Measurements from ENCODE around the gene ABHD14A.

DNA sequence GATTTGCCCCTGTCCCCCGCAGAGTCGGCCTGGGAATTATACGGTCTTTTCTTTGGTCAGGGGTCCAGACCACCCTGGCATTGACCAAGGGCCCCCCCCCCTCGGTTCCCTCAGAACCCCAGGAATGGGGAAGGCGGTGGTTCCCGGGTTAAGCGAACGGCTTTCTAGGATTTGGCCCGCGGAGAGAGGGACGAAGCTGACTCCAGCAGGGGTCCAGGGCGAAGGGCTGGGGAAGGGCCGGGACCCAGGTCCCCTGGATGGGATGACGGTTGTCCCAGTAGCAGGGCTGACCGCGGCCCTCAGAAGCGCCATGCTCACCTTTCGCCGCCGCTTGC, 33.4 kb upstream of the ABHD14A start:
- TF ChIP-seq, protein P1, sequence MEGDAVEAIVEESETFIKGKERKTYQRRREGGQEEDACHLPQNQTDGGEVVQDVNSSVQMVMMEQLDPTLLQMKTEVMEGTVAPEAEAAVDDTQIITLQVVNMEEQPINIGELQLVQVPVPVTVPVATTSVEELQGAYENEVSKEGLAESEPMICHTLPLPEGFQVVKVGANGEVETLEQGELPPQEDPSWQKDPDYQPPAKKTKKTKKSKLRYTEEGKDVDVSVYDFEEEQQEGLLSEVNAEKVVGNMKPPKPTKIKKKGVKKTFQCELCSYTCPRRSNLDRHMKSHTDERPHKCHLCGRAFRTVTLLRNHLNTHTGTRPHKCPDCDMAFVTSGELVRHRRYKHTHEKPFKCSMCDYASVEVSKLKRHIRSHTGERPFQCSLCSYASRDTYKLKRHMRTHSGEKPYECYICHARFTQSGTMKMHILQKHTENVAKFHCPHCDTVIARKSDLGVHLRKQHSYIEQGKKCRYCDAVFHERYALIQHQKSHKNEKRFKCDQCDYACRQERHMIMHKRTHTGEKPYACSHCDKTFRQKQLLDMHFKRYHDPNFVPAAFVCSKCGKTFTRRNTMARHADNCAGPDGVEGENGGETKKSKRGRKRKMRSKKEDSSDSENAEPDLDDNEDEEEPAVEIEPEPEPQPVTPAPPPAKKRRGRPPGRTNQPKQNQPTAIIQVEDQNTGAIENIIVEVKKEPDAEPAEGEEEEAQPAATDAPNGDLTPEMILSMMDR (IDR thresholded peaks at IDR 0.05), result no peak
- no peak for TF ChIP-seq POLR2A (IDR thresholded peaks at IDR 0.05)

All from uterus (tissue), 2 donors.